NCI-H146 treated with DMSO at 0.1 percent for 48 hours (cell line): Measurements from ENCODE around the gene ACTR6.
"Not testable (repeated sequence)": the region's sequence is repeated elsewhere in the genome, so short reads cannot be mapped to it uniquely, and the experiment has no call there.

Source experiments
- DNase-seq: peaks from one replicate; lab custom pipeline; 2025; ENCODE audit not compliant: unreplicated experiment; lab: John Stamatoyannopoulos, UW

ACTR6 gene

GRCh38 chr12:100219328-100220109 lies 18.9 kb downstream of the ACTR6 start:
- DNase-seq, result no peak

DNA sequence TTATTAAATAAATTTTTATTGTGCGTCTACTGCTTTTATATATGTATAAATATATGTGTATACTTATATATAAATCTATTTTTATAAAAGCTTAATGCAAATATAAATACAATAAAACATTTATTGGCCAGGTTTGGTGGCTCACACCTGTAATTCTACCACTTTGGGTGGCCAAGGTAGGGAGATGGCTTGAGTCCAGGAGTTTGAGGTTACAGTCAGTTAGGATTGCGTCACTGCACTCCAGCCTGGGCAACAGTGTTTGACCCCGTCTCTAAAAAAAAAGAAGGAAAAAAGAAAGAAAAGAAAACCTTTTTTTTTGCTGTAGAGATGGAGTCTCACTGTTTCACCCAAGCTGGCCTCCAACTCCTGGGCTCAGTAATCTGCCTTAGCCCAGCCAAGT lies 20.9 kb downstream of the ACTR6 start:
- no peak for DNase-seq

DNA sequence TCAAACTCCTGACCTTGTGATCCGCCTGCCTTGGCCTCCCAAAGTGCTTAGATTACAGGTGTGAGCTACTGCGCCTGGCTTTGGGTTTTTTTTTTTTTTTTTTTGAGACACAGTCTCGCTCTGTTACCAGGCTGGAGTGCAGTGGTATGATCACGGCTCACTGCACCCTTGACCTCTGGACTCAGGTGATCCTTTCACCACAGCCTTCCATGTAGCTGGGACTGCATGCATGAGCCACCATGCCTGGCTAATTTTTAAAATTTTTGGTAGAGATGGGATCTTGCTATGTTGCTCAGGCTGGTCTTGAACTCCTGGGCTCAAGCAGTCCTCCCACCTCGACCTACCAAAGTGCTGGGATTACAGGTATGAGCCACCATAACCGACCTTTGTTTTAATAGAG lies 21.6 kb downstream of the ACTR6 start:
- DNase-seq, result not testable (repeated sequence)

GRCh38 chr12:100225491-100225890 lies 24.9 kb downstream of the ACTR6 start:
- no peak for DNase-seq

- DNase-seq, result no peak
Observed at GRCh38 chr12:100229036-100229635, 28.5 kb downstream of the ACTR6 start.

- DNase-seq, result no peak
Observed at GRCh38 chr12:100229876-100230275, 29.3 kb downstream of the ACTR6 start.

GRCh38 chr12:100231873-100232272 lies 31.3 kb downstream of the ACTR6 start:
- DNase-seq, result not testable (repeated sequence)

DNA sequence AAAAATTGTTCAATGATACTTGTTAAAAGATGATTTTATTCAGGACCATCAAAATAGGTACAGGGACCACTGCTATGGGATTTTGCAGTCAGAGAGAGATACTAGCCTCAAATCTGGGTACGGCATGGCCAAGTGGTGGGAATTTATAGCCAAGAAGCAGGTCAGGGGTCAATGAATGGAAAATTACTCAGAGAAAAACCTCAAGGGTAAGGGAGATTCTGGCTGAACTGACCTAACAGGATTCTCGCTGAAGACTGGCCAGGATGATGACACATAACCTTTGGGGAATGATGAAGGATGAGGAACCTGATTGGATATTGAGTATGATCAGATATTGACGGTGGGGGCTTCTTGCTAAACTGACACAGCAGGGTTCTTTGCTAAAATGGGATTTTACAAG lies 33.6 kb downstream of the ACTR6 start:
- no peak for DNase-seq

- peak; percentile 5 for DNase-seq
Observed at GRCh38 chr12:100234591-100235304, 34.1 kb downstream of the ACTR6 start.

DNA sequence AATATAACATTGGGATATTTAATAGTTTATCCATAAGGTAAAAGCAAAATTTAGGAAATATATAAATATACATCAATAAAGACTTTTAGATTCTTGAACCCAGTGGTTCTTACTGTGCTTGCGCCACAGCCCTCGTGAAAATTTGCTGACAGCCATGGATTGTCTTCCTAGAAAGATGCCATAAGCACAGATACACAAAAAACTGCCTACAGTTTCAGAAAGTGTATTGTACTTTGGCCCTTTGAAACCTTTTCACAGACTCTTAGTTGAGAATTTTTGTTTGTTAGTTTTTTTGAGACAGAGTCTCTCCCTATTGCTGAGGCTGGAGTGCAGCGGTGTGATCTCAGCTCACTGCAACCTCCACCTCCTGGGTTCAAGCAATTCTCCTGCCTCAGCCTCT lies 38.2 kb downstream of the ACTR6 start:
- no peak for DNase-seq

DNA sequence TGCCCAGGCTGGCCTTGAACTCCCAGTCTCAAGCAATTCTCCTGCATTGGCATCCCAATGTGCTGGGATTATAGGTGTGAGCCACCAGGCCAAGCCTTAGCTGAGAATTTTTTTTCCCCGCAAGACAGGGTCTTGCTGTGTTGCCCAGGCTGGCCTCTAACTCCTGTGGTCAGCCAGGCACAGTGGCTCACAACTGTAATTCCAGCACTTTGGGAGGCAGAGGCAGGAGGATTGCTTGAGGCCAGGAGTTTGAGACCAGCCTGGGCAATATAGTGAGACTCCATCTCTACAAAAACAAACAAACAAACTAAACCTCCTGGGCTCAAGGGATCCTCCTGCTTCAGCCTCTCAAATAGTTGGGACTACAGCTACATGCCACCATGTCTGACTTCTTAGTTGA lies 39.0 kb downstream of the ACTR6 start:
- no peak for DNase-seq

GRCh38 chr12:100243137-100243536 lies 42.5 kb downstream of the ACTR6 start:
- DNase-seq, result no peak

DNA sequence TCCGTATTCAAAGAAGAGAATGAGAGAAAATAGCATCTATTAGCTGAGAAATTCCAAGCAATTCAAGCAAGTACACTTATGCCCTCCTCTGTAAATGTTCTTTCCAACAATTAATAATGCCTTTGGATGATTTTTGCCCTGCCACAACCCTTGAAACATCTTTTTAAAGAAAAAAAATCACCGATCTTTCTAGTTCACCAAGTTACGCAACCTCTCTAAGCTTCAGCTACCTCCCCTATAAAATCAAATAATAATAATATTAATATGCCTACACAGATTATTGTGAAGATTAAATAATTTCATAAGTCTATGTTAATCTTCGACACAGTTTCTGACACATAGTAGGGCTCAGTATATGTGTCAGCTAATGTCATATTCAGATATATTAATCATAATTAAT lies 47.1 kb downstream of the ACTR6 start:
- no peak for DNase-seq

GRCh38 chr12:100248886-100249285 lies 48.3 kb downstream of the ACTR6 start:
- DNase-seq, result no peak

GRCh38 chr12:100249941-100250340 lies 49.3 kb downstream of the ACTR6 start:
- DNase-seq, result no peak

DNA sequence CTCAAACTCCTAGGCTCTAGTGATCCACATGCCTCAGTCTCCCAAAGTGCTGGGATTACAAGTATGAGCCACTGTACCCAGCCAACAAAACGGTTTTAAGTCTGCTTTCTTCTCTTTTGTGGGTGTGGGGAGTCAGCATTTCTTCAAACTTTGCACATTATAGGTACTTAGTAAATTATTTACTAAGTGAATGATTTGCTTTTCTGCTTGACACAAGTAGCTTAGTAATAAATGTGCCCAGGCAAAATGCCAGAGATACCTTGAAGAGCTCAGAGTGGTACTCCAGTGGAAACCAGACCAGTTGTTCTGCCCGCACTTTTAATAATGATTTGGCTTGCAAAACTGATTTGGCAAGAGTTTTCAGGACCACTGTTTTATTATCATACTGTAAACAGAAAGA lies 51.3 kb downstream of the ACTR6 start:
- no peak for DNase-seq

DNA sequence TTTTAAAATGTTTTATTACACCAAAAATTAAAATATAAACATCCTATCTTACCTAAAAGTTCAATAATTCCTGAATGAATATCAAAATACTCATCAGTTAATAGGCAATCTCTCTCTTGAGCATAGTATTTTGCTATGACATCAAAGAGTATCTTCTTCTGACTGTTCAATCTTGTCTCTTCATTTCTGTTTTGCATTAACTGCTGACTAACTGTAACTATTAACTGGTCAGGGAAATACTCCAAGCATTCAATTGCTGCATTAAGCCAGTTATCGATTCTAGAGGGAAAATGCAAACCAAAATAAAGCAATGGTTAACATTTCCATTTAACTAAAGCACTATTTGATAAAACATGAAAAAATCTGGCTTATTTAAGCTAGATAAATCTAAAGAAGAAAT lies 52.8 kb downstream of the ACTR6 start:
- DNase-seq, result no peak

- DNase-seq, result no peak
Observed at GRCh38 chr12:100254876-100255275, 54.3 kb downstream of the ACTR6 start.

DNA sequence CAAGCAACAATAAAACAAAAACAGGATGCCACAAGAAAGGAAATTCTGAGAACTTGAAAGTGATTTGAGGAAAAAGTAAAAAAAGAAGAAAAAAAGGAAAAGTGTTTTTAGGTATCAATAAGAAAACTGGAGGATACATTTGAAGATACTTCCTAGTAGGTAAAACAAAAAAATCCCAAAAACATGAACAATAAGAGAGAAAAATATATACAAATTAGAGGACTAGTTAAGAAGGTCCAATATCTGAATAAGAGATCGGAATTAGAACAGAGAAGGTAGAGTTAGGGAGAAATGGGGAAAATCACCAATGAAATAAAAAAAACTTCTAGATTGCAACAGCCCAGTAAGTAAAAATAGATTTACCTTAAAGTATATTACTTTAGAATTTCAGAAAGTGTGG lies 57.5 kb downstream of the ACTR6 start:
- no peak for DNase-seq

- no peak for DNase-seq
Observed at GRCh38 chr12:100263131-100263530, 62.5 kb downstream of the ACTR6 start.

DNA sequence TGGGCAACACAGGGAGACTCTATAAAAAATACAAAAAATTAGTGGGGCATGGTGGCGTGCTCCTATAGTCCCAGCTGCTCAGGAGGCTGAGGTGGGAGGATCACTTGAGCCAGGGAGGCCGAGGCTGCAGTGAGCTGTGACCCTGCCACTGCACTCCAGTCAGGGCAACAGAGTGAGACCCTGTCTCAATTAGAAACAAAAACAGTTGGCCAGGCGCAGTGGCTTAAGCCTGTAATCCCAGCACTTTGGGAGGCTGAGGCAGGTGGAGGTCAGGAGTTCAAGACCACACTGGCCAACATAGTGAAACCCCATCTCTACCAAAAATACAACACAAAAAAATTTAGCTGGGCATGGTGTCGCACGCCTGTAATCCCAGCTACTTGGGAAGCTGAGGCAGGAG lies 64.5 kb downstream of the ACTR6 start:
- DNase-seq, result not testable (repeated sequence)
